CD4-positive, alpha-beta memory T cell (primary cell): ENCODE data around the gene INSYN1. TPM values are rescaled to one million over a fixed set of nuclear protein-coding genes. Genes with fewer than 3 reads are reported as not detected.
A peak's percentile ranks its signal among the peaks of the same experiment; 100 is the strongest.

ENCODE experiments used
- CTCF ChIA-PET: fragments of 350-600 bp; sonication (Branson Sonifier 250); formaldehyde crosslinking; loops from one replicate; lab custom pipeline; 2021; ENCODE audit warnings: inconsistent platforms; ENCODE audit not compliant: partially characterized antibody; lab: Charles Lee
- POLR2A ChIA-PET: fragments of 350-600 bp; sonication (Branson Sonifier 250); formaldehyde crosslinking; loops from one replicate; lab custom pipeline; 2021; ENCODE audit not compliant: partially characterized antibody; lab: Charles Lee
- DNase-seq, 5 donors: peaks; one replicate each; pipeline versions ENCODE4 v3.0.0 to v3.0.0-alpha.2; 2020 to 2022; ENCODE audit warnings: mixed read lengths in 1 of 5
- H3K27ac ChIP-seq: one replicate; pipeline ENCODE4 v1.7.0; 2013; ENCODE audit warnings: low read depth, low read length
- H3K27me3 ChIP-seq: 2 replicates; pipeline ENCODE4 v1.7.0; 2013; ENCODE audit warnings: mild to moderate bottlenecking, low read length, moderate library complexity; ENCODE audit not compliant: insufficient read depth
- H3K36me3 ChIP-seq: 2 replicates; pipeline ENCODE4 v1.7.0; 2013; ENCODE audit warnings: mild to moderate bottlenecking, low read length, moderate library complexity; ENCODE audit not compliant: insufficient read depth
- H3K4me1 ChIP-seq: 2 replicates; pipeline ENCODE4 v1.7.0; 2013; ENCODE audit warnings: mild to moderate bottlenecking, low read length, moderate library complexity; ENCODE audit not compliant: insufficient read depth
- H3K4me3 ChIP-seq, 2 donors: one replicate each; pipeline ENCODE4 v1.7.0; 2013; ENCODE audit warnings: low read length in 2 of 2, mild to moderate bottlenecking in 1 of 2
- H3K9me3 ChIP-seq, 2 donors: one replicate each; pipeline ENCODE4 v1.7.0; 2013; ENCODE audit warnings: low read length in 2 of 2, control low read depth in 1 of 2; ENCODE audit not compliant: control insufficient read depth in 1 of 2
- H3K27ac Mint-ChIP-seq, 7 donors: one replicate each; pipeline ENCODE4 v1.8.0; 2020 to 2021; ENCODE audit warnings: mixed read lengths in 7 of 7, mild to moderate bottlenecking in 6 of 7, inconsistent platforms in 3 of 7, moderate library complexity in 3 of 7
- H3K27me3 Mint-ChIP-seq, 2 donors: one replicate each; pipeline ENCODE4 v1.8.0; 2020 to 2021; ENCODE audit warnings: mixed read lengths in 2 of 2
- H3K36me3 Mint-ChIP-seq, 2 donors: one replicate each; pipeline ENCODE4 v1.8.0; 2020 to 2021; ENCODE audit warnings: mixed read lengths in 2 of 2, inconsistent platforms in 1 of 2, mild to moderate bottlenecking in 1 of 2
- H3K4me1 Mint-ChIP-seq, 4 donors: one replicate each; pipeline ENCODE4 v1.8.0; 2020 to 2021; ENCODE audit warnings: mixed read lengths in 4 of 4, mild to moderate bottlenecking in 1 of 4
- H3K4me3 Mint-ChIP-seq, 8 donors: one replicate each; pipeline ENCODE4 v1.8.0; 2020 to 2021; ENCODE audit warnings: mixed read lengths in 8 of 8, mild to moderate bottlenecking in 7 of 8, moderate library complexity in 6 of 8, inconsistent platforms in 3 of 8
- H3K9me3 Mint-ChIP-seq, 8 donors: one replicate each; pipeline ENCODE4 v1.8.0; 2020 to 2021; ENCODE audit warnings: mixed read lengths in 8 of 8, mild to moderate bottlenecking in 5 of 8, inconsistent platforms in 3 of 8, moderate library complexity in 1 of 8
- intact Hi-C: fragments of 100-400 bp; cut with micrococcal nuclease; formaldehyde crosslinking; loops from one replicate; pipeline ENCODE4 v1.15.1; 2023
- polyA plus RNA-seq, 2 donors: library from polyadenylated mRNA; unstranded; fragments of 300-500 nt; fragmentation: Illumina TruSeq; gene quantifications; one replicate each; pipeline ENCODE4 v1.2.3, GENCODE V29; 2021
- total RNA-seq, 2 experiments: library from RNA; stranded (reverse); gene quantifications; one replicate each; pipeline ENCODE4 v1.2.3, GENCODE V29; 2021

INSYN1 gene
- total and polyA plus RNA-seq, 4 experiments from 2014 or later, result not detected

GRCh38 chr15:73770050-73770449 lies 16.9 kb upstream of the INSYN1 start:
- H3K4me1 Mint-ChIP-seq, result peaks cover 0 to 2% (median 0%) of the 10 kb centered on the region in 4 donors
- ChIA-PET POLR2A (no interaction called here), CTCF (no interaction called here)

GRCh38 chr15:73767806-73768501 lies 14.8 kb upstream of the INSYN1 start:
- Mint-ChIP-seq H3K9me3 (peaks cover 0 to 5% (median 0%) of the 10 kb centered on the region in 8 donors), H3K4me1 (peaks cover 0 to 2% (median 0%) of the 10 kb centered on the region in 4 donors), H3K4me3 (no peak overlapping the region), H3K36me3 (no peaks in the 10 kb centered on the region), H3K27ac (no peak overlapping the region), H3K27me3 (peaks cover 9 to 22% of the 10 kb centered on the region in 2 donors)
- intact Hi-C loops, result no loop called here
- POLR2A ChIA-PET, result no interaction called here
- H3K36me3 ChIP-seq, result no peaks in the 10 kb centered on the region
- no peak overlapping the region for H3K4me3 ChIP-seq
- no peaks in the 10 kb centered on the region for H3K27me3 ChIP-seq
- no peaks in the 10 kb centered on the region for H3K9me3 ChIP-seq
- CTCF ChIA-PET, result no interaction called here
- no peaks in the 10 kb centered on the region for H3K4me1 ChIP-seq
- DNase-seq, result no peak
- no peak overlapping the region for H3K27ac ChIP-seq

More at GRCh38 chr15:73770050-73770449, 16.9 kb upstream of the INSYN1 start:
- DNase-seq, result no peak
- no peaks in the 10 kb centered on the region for H3K36me3 ChIP-seq
- no peaks in the 10 kb centered on the region for H3K9me3 ChIP-seq
- H3K9me3 Mint-ChIP-seq, result peaks cover 0 to 5% (median 0%) of the 10 kb centered on the region in 8 donors
- no peak overlapping the region for H3K27ac Mint-ChIP-seq
- no peak overlapping the region for H3K4me3 ChIP-seq
- H3K4me3 Mint-ChIP-seq, result no peak overlapping the region
- H3K4me1 ChIP-seq, result no peaks in the 10 kb centered on the region
- H3K27me3 Mint-ChIP-seq, result peaks cover 10 to 25% of the 10 kb centered on the region in 2 donors
- intact Hi-C loops, result no loop called here
- no peaks in the 10 kb centered on the region for H3K27me3 ChIP-seq
- H3K36me3 Mint-ChIP-seq, result no peaks in the 10 kb centered on the region
- H3K27ac ChIP-seq, result no peak overlapping the region

- Mint-ChIP-seq H3K4me1 (peaks cover 0 to 2% (median 0%) of the 10 kb centered on the region in 4 donors), H3K4me3 (no peak overlapping the region), H3K27me3 (peaks cover 9 to 16% of the 10 kb centered on the region in 2 donors), H3K27ac (peak overlapping the region in 1 of 7 donors; percentile 9), H3K36me3 (no peaks in the 10 kb centered on the region), H3K9me3 (peaks cover 0 to 5% (median 0%) of the 10 kb centered on the region in 8 donors)
- H3K27ac ChIP-seq, result no peak overlapping the region
- no peaks in the 10 kb centered on the region for H3K9me3 ChIP-seq
- H3K27me3 ChIP-seq, result no peaks in the 10 kb centered on the region
- ChIA-PET POLR2A (no interaction called here), CTCF (no interaction called here)
- no peaks in the 10 kb centered on the region for H3K4me1 ChIP-seq
- intact Hi-C loops, result no loop called here
- H3K4me3 ChIP-seq, result no peak overlapping the region
- no peaks in the 10 kb centered on the region for H3K36me3 ChIP-seq
- DNase-seq, result no peak
These were observed 13.4 kb upstream of the INSYN1 start for GRCh38 chr15:73766598-73766997.

GRCh38 chr15:73765778-73766177 lies 12.6 kb upstream of the INSYN1 start:
- Histone ChIP-seq H3K36me3 (no peaks in the 10 kb centered on the region), H3K27me3 (no peaks in the 10 kb centered on the region), H3K4me1 (no peaks in the 10 kb centered on the region), H3K27ac (no peak overlapping the region), H3K4me3 (no peak overlapping the region), H3K9me3 (no peaks in the 10 kb centered on the region)
- Mint-ChIP-seq H3K9me3 (peaks cover 0 to 5% (median 0%) of the 10 kb centered on the region in 8 donors), H3K4me1 (peaks cover 0 to 2% (median 0%) of the 10 kb centered on the region in 4 donors), H3K4me3 (no peak overlapping the region), H3K27me3 (peaks cover 9 to 11% of the 10 kb centered on the region in 2 donors), H3K36me3 (no peaks in the 10 kb centered on the region), H3K27ac (no peak overlapping the region)
- intact Hi-C loops, result no loop called here
- no peak for DNase-seq
- CTCF ChIA-PET, result no interaction called here
- POLR2A ChIA-PET, result no interaction called here

- DNase-seq, result no peak
- H3K27me3 Mint-ChIP-seq, result peaks cover 9 to 11% of the 10 kb centered on the region in 2 donors
These were observed 10.8 kb upstream of the INSYN1 start for GRCh38 chr15:73763931-73764330.

GRCh38 chr15:73760330-73761329 lies 7.5 kb upstream of the INSYN1 start:
- no peaks in the 10 kb centered on the region for H3K27me3 ChIP-seq
- H3K4me1 ChIP-seq, result no peaks in the 10 kb centered on the region
- no peaks in the 10 kb centered on the region for H3K36me3 Mint-ChIP-seq
- no peak overlapping the region for H3K27ac Mint-ChIP-seq
- H3K4me3 ChIP-seq, result no peak overlapping the region
- intact Hi-C loops, result no loop called here
- H3K9me3 Mint-ChIP-seq, result no peaks in the 10 kb centered on the region
- H3K27me3 Mint-ChIP-seq, result peaks cover 21 to 24% of the 10 kb centered on the region in 2 donors
- POLR2A ChIA-PET, result no interaction called here
- H3K27ac ChIP-seq, result no peak overlapping the region
- no peaks in the 10 kb centered on the region for H3K9me3 ChIP-seq
- no peak overlapping the region for H3K4me3 Mint-ChIP-seq
- no peaks in the 10 kb centered on the region for H3K4me1 Mint-ChIP-seq
- H3K36me3 ChIP-seq, result no peaks in the 10 kb centered on the region
- CTCF ChIA-PET, result no interaction called here
- DNase-seq, result no peak

More at GRCh38 chr15:73763931-73764330, 10.8 kb upstream of the INSYN1 start:
- ChIA-PET CTCF (no interaction called here), POLR2A (no interaction called here)
- no peaks in the 10 kb centered on the region for H3K9me3 ChIP-seq
- H3K4me3 Mint-ChIP-seq, result no peak overlapping the region
- no peak overlapping the region for H3K4me3 ChIP-seq
- intact Hi-C loops, result no loop called here
- H3K9me3 Mint-ChIP-seq, result peaks cover 0 to 5% (median 0%) of the 10 kb centered on the region in 8 donors
- no peaks in the 10 kb centered on the region for H3K36me3 ChIP-seq
- no peak overlapping the region for H3K27ac ChIP-seq
- H3K27ac Mint-ChIP-seq, result no peak overlapping the region
- no peaks in the 10 kb centered on the region for H3K27me3 ChIP-seq
- H3K4me1 Mint-ChIP-seq, result peaks cover 0 to 2% (median 0%) of the 10 kb centered on the region in 4 donors
- H3K36me3 Mint-ChIP-seq, result no peaks in the 10 kb centered on the region
- no peaks in the 10 kb centered on the region for H3K4me1 ChIP-seq

GRCh38 chr15:73758461-73758860 lies 5.3 kb upstream of the INSYN1 start:
- H3K9me3 ChIP-seq, result no peaks in the 10 kb centered on the region
- no peak overlapping the region for H3K27ac ChIP-seq
- peaks cover 0 to 1% (median 0%) of the 10 kb centered on the region in 4 donors for H3K4me1 Mint-ChIP-seq
- peaks cover 37 to 38% of the 10 kb centered on the region in 2 donors for H3K27me3 Mint-ChIP-seq
- no peak overlapping the region for H3K27ac Mint-ChIP-seq
- ChIA-PET POLR2A (no interaction called here), CTCF (no interaction called here)
- no peaks in the 10 kb centered on the region for H3K4me1 ChIP-seq
- no peak overlapping the region for H3K4me3 Mint-ChIP-seq
- intact Hi-C loops, result no loop called here
- no peaks in the 10 kb centered on the region for H3K9me3 Mint-ChIP-seq
- H3K36me3 Mint-ChIP-seq, result no peaks in the 10 kb centered on the region
- no peaks in the 10 kb centered on the region for H3K36me3 ChIP-seq
- peaks cover 4% of the 10 kb centered on the region for H3K27me3 ChIP-seq
- H3K4me3 ChIP-seq, result no peak overlapping the region
- no peak for DNase-seq
